GM21576 (cell line): ENCODE data around the gene MOB3C.

Experiments used
- ATAC-seq: cut with Tn5 transposase; IDR thresholded peaks from one replicate; pipeline ENCODE4 v1.9.1; 2021; ENCODE audit warnings: mild to moderate bottlenecking, moderate library complexity; ENCODE audit not compliant: unreplicated experiment

The MOB3C gene

GRCh38 chr1:46580140-46580903, 36.3 kb downstream of the MOB3C start:
- no peak for ATAC-seq

- no peak for ATAC-seq
Observed at GRCh38 chr1:46577671-46578070, 38.9 kb downstream of the MOB3C start.

DNA sequence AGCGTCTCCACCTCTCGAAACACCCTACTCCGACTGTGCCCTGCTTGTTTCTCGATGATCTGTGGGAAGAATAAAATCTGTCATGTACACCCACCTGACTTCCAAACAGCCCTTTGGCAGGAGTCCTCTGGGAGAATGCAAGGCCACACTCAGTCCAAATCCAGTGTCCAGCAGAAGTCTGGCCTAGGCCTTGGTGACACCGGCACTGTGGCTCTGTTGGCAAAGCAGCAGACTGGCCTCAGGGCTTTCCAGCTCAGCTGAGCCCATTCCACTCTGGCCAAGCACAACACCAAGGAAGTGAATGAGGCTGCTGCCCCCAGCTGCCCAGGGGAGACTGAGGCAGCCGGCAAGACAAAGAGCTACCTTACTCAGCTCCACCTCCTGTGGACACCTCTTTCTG, 40.0 kb downstream of the MOB3C start:
- no peak for ATAC-seq

DNA sequence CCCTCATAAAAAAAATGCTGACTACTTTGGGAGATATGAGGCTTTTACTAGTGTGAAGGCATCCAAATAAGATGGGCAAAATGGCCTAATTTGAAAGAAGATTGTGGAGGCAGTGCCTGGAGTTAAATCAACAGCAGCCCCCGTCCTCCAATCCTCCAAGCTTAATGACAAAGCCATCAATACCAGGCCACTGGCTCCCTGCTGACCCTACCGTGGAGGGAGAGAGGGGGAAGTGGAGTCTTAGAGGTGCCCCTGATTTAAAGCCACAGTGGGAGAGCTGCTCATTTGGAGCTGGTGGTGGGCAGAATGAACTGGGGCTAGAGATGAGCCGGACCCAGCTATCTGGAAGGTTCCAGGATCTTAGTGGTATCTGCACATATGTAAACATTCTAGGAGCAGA, 40.8 kb downstream of the MOB3C start:
- ATAC-seq: no peak

- ATAC-seq: no peak
Observed at GRCh38 chr1:46575300-46575699, 41.3 kb downstream of the MOB3C start.

DNA sequence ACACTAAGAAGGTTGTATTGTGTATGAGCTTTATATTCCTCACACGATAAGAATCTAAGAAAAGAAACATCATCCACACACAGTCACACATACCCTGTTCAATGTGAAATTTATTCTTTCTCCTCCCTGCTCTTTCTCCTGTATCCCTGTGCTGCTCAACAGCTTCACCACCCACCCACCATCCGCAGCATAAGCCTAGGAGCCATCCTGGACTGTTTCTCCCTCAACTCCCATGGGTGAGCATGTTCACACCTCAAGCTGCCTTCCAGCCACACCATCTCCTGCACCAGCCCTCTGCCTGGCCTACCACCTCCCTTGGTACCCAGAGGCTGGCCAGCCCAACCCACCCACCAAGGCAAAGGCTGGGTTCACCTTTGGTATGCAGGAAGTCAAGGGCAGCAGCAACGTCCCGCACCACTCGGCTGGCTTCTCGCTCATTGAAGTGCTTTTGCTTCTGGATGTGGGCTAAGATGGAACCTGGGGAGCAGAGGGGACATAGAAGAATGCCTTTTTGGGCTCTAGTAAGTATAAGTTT, 44.9 kb downstream of the MOB3C start:
- no peak for ATAC-seq

DNA sequence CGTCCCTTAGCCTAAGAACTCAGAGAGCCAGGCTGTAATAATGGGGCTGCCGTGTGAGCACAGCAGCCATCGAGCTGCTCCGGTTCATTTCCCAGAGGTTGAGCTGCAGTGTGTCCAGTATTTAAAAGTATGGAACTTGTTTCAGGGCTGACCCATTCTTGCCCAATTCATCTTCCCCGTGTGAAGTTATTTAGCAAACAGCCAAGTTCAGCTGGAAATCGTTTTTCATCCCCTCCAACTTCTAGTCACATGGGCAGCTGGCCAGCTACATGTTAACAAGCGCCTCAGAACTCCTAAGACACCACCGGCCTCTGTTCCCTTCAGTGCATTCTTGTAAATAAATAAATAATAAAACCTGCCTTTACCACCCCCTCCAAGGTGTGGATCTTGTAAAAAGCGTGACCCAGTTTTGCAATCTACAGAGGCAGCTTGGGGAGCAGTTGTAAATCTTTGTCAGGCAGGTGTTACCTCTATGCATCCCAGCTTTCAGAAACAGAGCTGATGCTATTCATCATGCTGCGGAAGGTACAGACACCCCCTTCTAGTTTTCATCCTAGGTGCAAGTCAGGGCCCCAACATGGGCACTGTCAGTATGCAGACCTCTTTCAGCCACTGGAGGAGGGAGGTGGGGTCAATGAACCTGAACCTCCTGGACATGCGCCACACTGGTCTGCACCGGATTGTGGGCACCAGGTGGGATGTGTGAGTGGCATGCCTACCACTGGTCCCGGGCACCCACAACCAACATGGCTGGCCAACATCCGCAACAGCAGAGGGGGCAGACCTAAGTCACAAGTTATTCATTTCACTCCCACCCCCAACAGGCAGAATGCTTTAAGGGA, 46.5 kb downstream of the MOB3C start:
- ATAC-seq: no peak

GRCh38 chr1:46569116-46569515, 47.5 kb downstream of the MOB3C start:
- ATAC-seq: no peak

- ATAC-seq: no peak
Observed at GRCh38 chr1:46568461-46568891, 48.1 kb downstream of the MOB3C start.

DNA sequence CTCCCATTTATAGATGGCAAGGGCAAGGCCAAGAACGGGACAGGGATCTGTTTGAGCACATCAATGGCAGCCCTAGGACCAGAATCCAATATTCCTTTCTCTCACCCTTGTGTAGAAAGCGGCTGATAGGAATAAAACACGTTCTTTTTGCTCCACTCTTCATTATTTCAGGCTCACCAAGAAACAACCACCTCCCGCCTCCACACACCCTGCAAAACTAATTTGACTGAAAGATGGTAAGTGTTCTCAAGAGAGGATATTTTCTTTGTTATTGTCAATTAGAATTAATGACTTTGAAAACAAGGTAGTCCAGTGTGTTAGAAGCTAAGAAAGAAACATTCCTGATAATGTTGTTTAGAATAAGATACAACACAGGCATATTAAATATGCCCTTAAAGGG, 53.3 kb downstream of the MOB3C start:
- no peak for ATAC-seq

- no peak for ATAC-seq
Observed at GRCh38 chr1:46562498-46562897, 54.1 kb downstream of the MOB3C start.

- no peak for ATAC-seq
Observed at GRCh38 chr1:46558966-46559365, 57.6 kb downstream of the MOB3C start.

DNA sequence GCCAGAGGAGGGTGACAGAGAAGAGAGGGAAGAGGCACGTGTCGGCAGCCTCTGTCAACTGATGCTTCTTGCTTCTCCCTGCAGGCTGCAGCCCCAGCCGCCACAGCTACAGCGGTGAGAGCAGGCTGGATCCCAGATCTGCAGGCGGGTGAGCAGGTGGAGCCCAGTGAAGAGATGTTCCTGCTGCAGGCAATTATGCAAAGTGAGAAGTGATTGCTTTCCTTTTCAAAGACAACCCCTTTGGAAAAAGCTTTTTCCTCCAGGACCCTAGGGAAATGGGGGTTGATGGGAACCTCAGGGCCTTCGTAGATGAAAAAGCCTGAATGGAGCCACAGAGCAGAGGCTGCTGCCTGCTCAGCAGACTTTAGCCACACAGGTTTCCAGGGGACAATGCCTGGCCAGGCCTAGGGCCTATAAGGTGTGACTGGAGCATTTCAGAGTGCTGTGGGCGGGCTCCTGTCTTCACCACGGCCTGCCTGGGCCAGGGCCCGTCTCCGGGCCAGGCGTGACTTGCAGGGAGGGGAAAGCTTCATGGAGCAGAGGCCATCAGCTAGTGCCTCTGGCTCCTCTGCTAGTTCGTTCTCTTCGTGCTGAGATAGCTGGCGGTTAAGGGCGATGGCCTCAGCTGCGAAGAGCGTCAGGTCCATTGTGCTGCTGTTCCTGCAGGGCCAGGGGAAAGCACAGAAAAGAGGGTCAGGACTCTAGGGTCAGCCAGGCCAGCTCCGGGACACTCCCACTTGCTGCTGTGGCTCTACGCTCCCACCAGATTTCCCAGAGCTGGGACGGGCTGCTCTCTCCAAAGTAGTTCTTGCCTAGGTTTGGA, 58.3 kb downstream of the MOB3C start:
- no peak for ATAC-seq
